Natural killer cell (primary cell): ENCODE data around the gene LTB4R2. TPM values are rescaled to one million over a fixed set of nuclear protein-coding genes. Genes with fewer than 3 reads are reported as not detected.
A peak's percentile ranks its signal among the peaks of the same experiment; 100 is the strongest.

ENCODE experiments used
- ATAC-seq, 3 donors: fragments of 150-1000 bp in 2 of 3; fragments of 200-7000 bp in 1 of 3; cut with Tn5 transposase; 1 replicate in 1 of 3; 2 replicates in 2 of 3; pipeline ENCODE4 v1.10.0; 2021; ENCODE audit warnings: mild to moderate bottlenecking in 2 of 3, moderate library complexity in 2 of 3
- DNase-seq, 2 donors: peaks; one replicate each; pipeline versions ENCODE4 v3.0.0 to v3.0.0-alpha.2; 2013 to 2021; ENCODE audit warnings: mixed read lengths in 1 of 2
- H3K27ac ChIP-seq: one replicate; pipeline ENCODE4 v1.5.1; 2013; ENCODE audit warnings: mild to moderate bottlenecking, low read length
- H3K27me3 ChIP-seq: one replicate; pipeline ENCODE4 v1.6.1; 2013; ENCODE audit warnings: low read length; ENCODE audit not compliant: control insufficient read depth, insufficient read depth
- H3K36me3 ChIP-seq: one replicate; pipeline ENCODE4 v1.6.1; 2013; ENCODE audit warnings: low read length; ENCODE audit not compliant: control insufficient read depth, insufficient read depth
- H3K4me1 ChIP-seq: one replicate; pipeline ENCODE4 v1.6.1; 2013; ENCODE audit warnings: low read length; ENCODE audit not compliant: control insufficient read depth, insufficient read depth
- H3K4me3 ChIP-seq: one replicate; pipeline ENCODE4 v1.5.1; 2013; ENCODE audit warnings: low read length
- H3K9me3 ChIP-seq: one replicate; pipeline ENCODE4 v1.6.1; 2013; ENCODE audit warnings: low read length; ENCODE audit not compliant: control insufficient read depth, insufficient read depth
- H3K27ac Mint-ChIP-seq, 2 donors: one replicate each; pipeline ENCODE4 v1.8.0; 2022; ENCODE audit warnings: mild to moderate bottlenecking in 2 of 2, mixed read lengths in 2 of 2, moderate library complexity in 1 of 2
- H3K27me3 Mint-ChIP-seq, 2 donors: one replicate each; pipeline ENCODE4 v1.8.0; 2022; ENCODE audit warnings: low read depth in 2 of 2, mixed read lengths in 2 of 2
- H3K36me3 Mint-ChIP-seq: one replicate; pipeline ENCODE4 v1.8.0; 2022; ENCODE audit warnings: mixed read lengths
- H3K4me1 Mint-ChIP-seq, 2 donors: one replicate each; pipeline ENCODE4 v1.8.0; 2022; ENCODE audit warnings: mixed read lengths in 2 of 2
- H3K4me3 Mint-ChIP-seq: one replicate; pipeline ENCODE4 v1.8.0; 2022; ENCODE audit warnings: mild to moderate bottlenecking, moderate library complexity, mixed read lengths
- H3K9me3 Mint-ChIP-seq, 2 donors: one replicate each; pipeline ENCODE4 v1.8.0; 2022; ENCODE audit warnings: mixed read lengths in 2 of 2
- WGBS: methylation state at CpG from one replicate; pipeline ENCODE4 v1.1.7; 2013; ENCODE audit warnings: missing lambda C conversion rate; ENCODE audit not compliant: insufficient coverage; 5-methylcytosine and 5-hydroxymethylcytosine counted together
- intact Hi-C: fragments of 100-400 bp; cut with micrococcal nuclease; formaldehyde crosslinking; loops from one replicate; pipeline ENCODE4 v1.14.2; 2022
- total RNA-seq, 4 donors: library from RNA; stranded (reverse); fragments of 120-200 nt in 1 of 4; gene quantifications; one replicate each; pipeline versions ENCODE4 v1.2.3 to v1.2.4, GENCODE V29; 2013 to 2022
- TF ChIP-seq, protein P1 (sequence below): fragments of 200-600 bp; IDR thresholded peaks from one replicate; pipeline ENCODE4 v1.8.0; 2022; ENCODE audit warnings: antibody characterized with exemption

The LTB4R2 gene
- total RNA-seq, 3 donors from 2014 or later (not counting 1 experiment from before 2014, with no cell fraction given): 27.6 to 40.5 (median 37.4) TPM

DNA sequence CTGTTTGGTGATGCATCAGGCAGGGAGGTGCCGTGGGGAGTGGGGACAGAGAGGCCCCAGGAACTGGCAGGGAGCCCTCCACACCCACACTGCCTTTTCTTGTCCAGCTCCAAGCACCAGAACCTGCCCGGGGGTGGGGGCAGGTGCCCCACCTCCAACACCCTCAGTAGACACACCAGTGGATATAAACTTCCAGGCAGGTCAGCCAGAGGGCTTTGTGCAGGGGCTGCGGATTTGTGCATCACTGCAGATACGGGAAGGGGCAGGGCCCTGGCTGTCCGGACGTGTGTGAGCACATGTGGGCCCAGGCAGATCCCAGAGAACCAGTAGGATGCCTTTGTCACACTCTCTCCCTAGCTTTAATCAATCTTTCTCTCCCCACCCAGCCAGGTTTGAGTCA is 45.6 kb upstream of the LTB4R2 start:
- Histone ChIP-seq H3K27me3 (no peaks in the 10 kb centered on the region), H3K4me3 (no peak overlapping the region), H3K9me3 (no peaks in the 10 kb centered on the region), H3K36me3 (peaks cover 29% of the 10 kb centered on the region), H3K4me1 (no peaks in the 10 kb centered on the region), H3K27ac (no peak overlapping the region)
- 96% methylated on average over 6 of the region's 6 CpGs for WGBS
- Mint-ChIP-seq H3K27me3 (no peaks in the 10 kb centered on the region), H3K4me1 (peaks cover 0 to 6% of the 10 kb centered on the region in 2 donors), H3K9me3 (no peaks in the 10 kb centered on the region), H3K27ac (no peak overlapping the region), H3K36me3 (peaks cover 11% of the 10 kb centered on the region), H3K4me3 (no peak overlapping the region)
- intact Hi-C loops: no loop called here
- TF ChIP-seq, protein P1, sequence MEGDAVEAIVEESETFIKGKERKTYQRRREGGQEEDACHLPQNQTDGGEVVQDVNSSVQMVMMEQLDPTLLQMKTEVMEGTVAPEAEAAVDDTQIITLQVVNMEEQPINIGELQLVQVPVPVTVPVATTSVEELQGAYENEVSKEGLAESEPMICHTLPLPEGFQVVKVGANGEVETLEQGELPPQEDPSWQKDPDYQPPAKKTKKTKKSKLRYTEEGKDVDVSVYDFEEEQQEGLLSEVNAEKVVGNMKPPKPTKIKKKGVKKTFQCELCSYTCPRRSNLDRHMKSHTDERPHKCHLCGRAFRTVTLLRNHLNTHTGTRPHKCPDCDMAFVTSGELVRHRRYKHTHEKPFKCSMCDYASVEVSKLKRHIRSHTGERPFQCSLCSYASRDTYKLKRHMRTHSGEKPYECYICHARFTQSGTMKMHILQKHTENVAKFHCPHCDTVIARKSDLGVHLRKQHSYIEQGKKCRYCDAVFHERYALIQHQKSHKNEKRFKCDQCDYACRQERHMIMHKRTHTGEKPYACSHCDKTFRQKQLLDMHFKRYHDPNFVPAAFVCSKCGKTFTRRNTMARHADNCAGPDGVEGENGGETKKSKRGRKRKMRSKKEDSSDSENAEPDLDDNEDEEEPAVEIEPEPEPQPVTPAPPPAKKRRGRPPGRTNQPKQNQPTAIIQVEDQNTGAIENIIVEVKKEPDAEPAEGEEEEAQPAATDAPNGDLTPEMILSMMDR: no peak
- DNase-seq (no peak), ATAC-seq (no peak)

DNA sequence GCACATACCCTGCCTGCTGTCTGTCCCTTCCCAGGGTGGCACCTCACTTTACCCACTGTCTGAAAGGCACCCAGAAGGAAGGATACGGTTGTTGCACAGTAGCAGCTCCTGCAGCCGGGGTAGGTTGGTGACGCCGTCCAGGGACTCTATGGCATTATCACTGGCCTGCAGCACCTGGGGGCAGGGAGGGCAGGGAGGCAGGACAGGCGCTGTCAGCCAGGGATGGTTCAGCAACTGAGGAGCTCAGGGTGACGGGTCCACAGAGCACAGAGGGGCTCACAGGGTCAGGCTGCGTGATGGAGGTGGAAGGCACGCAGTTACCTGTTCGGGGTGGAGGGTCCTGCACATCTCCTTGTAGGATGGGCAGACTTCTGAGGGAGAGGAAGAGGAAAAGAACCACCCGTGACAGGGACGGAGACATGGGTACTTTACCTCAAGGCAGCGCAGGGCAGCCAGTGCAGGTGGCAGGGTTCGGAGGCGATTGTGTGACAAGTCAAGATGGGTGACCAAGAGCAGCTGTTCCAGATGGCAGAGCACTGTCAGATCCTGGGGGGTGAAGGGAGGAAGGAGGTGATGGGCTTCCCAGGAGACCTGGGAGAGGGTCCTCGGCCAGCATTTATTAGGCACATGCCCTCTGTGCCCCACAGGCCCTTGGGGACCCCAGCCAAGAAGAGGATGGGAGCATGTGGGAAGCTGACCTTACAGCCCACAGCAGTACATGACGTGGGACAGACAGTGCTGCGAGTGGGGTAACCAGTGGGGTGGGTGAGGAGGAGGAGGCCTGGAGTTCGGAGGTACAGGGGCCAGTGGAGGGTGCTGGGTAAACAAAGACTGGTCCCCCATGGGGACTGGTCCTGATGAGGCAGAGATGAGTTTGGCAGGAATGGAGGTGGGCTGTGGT is 43.3 kb upstream of the LTB4R2 start:
- Histone ChIP-seq H3K9me3 (no peaks in the 10 kb centered on the region), H3K36me3 (peaks cover 29% of the 10 kb centered on the region), H3K27me3 (no peaks in the 10 kb centered on the region), H3K4me3 (no peak overlapping the region), H3K27ac (no peak overlapping the region), H3K4me1 (peaks cover 7% of the 10 kb centered on the region)
- TF ChIP-seq, protein P1: no peak
- 89% methylated on average over 18 of the region's 18 CpGs for WGBS
- ATAC-seq (no peak), DNase-seq (no peak)
- Mint-ChIP-seq H3K4me3 (peak overlapping the region; percentile 3), H3K27ac (peak overlapping the region in 1 of 2 donors; percentile 6), H3K4me1 (peaks cover 11 to 15% of the 10 kb centered on the region in 2 donors), H3K27me3 (no peaks in the 10 kb centered on the region), H3K9me3 (no peaks in the 10 kb centered on the region), H3K36me3 (peaks cover 11% of the 10 kb centered on the region)
- intact Hi-C loops: no loop called here

DNA sequence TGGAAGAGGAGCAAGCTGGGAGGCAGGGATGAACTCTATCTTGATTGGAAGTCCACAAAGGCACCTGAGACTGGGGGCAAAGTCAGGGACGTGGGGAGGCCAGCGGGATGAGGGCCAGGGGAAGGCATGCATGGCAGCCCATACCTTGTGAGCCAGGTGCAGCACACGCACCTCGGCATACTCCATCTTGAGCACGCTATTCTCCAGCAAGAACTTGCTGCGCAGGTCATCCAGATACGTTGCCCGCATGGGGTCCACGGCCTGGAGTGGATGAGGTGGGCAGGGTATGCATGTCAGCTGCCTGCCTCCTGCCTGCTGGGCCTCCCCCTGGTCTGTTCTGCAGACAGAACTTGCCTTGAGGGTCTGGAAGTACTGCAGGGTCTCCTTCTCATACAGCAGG is 42.4 kb upstream of the LTB4R2 start:
- intact Hi-C loops: no loop called here
- TF ChIP-seq, protein P1: no peak
- Histone ChIP-seq H3K27ac (no peak overlapping the region), H3K36me3 (peaks cover 29% of the 10 kb centered on the region), H3K4me1 (peaks cover 14% of the 10 kb centered on the region), H3K4me3 (no peak overlapping the region), H3K9me3 (no peaks in the 10 kb centered on the region), H3K27me3 (no peaks in the 10 kb centered on the region)
- Mint-ChIP-seq H3K27ac (peak overlapping the region in 1 of 2 donors; percentile 6), H3K4me3 (peak overlapping the region; percentile 3), H3K9me3 (no peaks in the 10 kb centered on the region), H3K36me3 (peaks cover 11% of the 10 kb centered on the region), H3K27me3 (no peaks in the 10 kb centered on the region), H3K4me1 (peaks cover 20 to 24% of the 10 kb centered on the region in 2 donors)
- DNase-seq (no peak), ATAC-seq (no peak)
- over 99% methylated on average over 9 of the region's 9 CpGs for WGBS
